ENCODE results near the gene QRFPR.

GRCh38 chr4:121375262-121375661 lies 5.6 kb downstream of the QRFPR start:
- TF ChIP-seq CTCF (IDR thresholded peaks at IDR 0.05): no peak
- TF ChIP-seq POLR2A (IDR thresholded peaks at IDR 0.05): no peak
- no peak for TF ChIP-seq EP300 (IDR thresholded peaks at IDR 0.05; ENCODE audit: low read depth)
- TF ChIP-seq POLR2AphosphoS5 (IDR thresholded peaks at IDR 0.05): no peak
